Duodenal mucosa (tissue), 2 donors: ENCODE results near the gene GOLT1A.

ENCODE experiments used
- H3K27ac ChIP-seq: one replicate; pipeline ENCODE4 v1.7.0; 2013; ENCODE audit warnings: low read depth, low read length
- H3K27me3 ChIP-seq, 2 donors: one replicate each; pipeline ENCODE4 v1.7.0; 2013; ENCODE audit warnings: low read length in 2 of 2, control low read depth in 1 of 2; ENCODE audit not compliant: insufficient read depth in 2 of 2, control insufficient read depth in 1 of 2
- H3K36me3 ChIP-seq, 2 donors: one replicate each; pipeline ENCODE4 v1.7.0; 2013; ENCODE audit warnings: low read length in 2 of 2, control low read depth in 1 of 2; ENCODE audit not compliant: insufficient read depth in 2 of 2, control insufficient read depth in 1 of 2
- H3K4me1 ChIP-seq, 2 donors: one replicate each; pipeline ENCODE4 v1.7.0; 2013; ENCODE audit warnings: low read length in 2 of 2, control low read depth in 1 of 2; ENCODE audit not compliant: insufficient read depth in 2 of 2, control insufficient read depth in 1 of 2
- H3K4me3 ChIP-seq, 2 donors: one replicate each; pipeline ENCODE4 v1.7.0; 2013; ENCODE audit warnings: low read length in 2 of 2, low read depth in 1 of 2
- H3K9ac ChIP-seq, 2 donors: one replicate each; pipeline ENCODE4 v1.7.0; 2013; ENCODE audit warnings: low read length in 2 of 2, low read depth in 1 of 2
- H3K9me3 ChIP-seq, 2 donors: one replicate each; pipeline ENCODE4 v1.7.0; 2013; ENCODE audit warnings: low read length in 2 of 2, control low read depth in 1 of 2; ENCODE audit not compliant: control insufficient read depth in 1 of 2

Gene GOLT1A

GRCh38 chr1:204230211-204230610 is 16.4 kb upstream of the GOLT1A start:
- H3K27ac ChIP-seq = no peak overlapping the region
- H3K36me3 ChIP-seq = peaks cover 13 to 77% of the 10 kb centered on the region in 2 donors
- no peaks in the 10 kb centered on the region for H3K27me3 ChIP-seq
- H3K9ac ChIP-seq = no peak overlapping the region
- peaks cover 32 to 34% of the 10 kb centered on the region in 2 donors for H3K4me1 ChIP-seq
- H3K4me3 ChIP-seq = no peak overlapping the region
- H3K9me3 ChIP-seq = no peaks in the 10 kb centered on the region

DNA sequence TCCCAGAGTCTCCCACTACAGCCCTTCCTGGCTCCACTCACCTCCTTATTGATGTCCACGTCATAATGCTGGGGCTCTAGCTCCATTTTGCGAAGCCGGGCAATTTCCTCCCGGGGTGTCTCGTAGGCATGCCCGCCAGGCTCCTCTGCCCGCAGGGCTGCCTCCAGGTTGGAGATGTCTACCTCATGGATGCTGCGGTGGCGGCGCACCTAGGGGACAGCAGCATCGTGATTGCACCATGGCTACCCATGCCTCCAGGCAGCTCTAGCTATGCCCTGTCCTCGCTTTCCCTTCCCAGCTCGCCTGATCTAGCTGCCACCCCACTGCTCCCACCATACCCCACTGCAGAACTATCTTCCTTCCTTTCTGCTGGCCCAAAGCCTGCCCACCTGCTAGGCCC is 15.1 kb upstream of the GOLT1A start:
- Histone ChIP-seq H3K4me3 (no peak overlapping the region), H3K9me3 (no peaks in the 10 kb centered on the region), H3K9ac (no peak overlapping the region), H3K36me3 (peaks cover 13 to 79% of the 10 kb centered on the region in 2 donors), H3K27ac (no peak overlapping the region), H3K4me1 (peaks cover 32 to 34% of the 10 kb centered on the region in 2 donors), H3K27me3 (no peaks in the 10 kb centered on the region)

GRCh38 chr1:204227996-204228785 is 14.4 kb upstream of the GOLT1A start:
- Histone ChIP-seq H3K27me3 (no peaks in the 10 kb centered on the region), H3K4me1 (peaks cover 32 to 34% of the 10 kb centered on the region in 2 donors), H3K9ac (no peak overlapping the region), H3K9me3 (no peaks in the 10 kb centered on the region), H3K4me3 (no peak overlapping the region), H3K36me3 (peaks cover 13 to 77% of the 10 kb centered on the region in 2 donors), H3K27ac (no peak overlapping the region)

GRCh38 chr1:204227351-204227750 is 13.6 kb upstream of the GOLT1A start:
- Histone ChIP-seq H3K9me3 (no peaks in the 10 kb centered on the region), H3K27ac (no peak overlapping the region), H3K36me3 (peaks cover 21 to 79% of the 10 kb centered on the region in 2 donors)

DNA sequence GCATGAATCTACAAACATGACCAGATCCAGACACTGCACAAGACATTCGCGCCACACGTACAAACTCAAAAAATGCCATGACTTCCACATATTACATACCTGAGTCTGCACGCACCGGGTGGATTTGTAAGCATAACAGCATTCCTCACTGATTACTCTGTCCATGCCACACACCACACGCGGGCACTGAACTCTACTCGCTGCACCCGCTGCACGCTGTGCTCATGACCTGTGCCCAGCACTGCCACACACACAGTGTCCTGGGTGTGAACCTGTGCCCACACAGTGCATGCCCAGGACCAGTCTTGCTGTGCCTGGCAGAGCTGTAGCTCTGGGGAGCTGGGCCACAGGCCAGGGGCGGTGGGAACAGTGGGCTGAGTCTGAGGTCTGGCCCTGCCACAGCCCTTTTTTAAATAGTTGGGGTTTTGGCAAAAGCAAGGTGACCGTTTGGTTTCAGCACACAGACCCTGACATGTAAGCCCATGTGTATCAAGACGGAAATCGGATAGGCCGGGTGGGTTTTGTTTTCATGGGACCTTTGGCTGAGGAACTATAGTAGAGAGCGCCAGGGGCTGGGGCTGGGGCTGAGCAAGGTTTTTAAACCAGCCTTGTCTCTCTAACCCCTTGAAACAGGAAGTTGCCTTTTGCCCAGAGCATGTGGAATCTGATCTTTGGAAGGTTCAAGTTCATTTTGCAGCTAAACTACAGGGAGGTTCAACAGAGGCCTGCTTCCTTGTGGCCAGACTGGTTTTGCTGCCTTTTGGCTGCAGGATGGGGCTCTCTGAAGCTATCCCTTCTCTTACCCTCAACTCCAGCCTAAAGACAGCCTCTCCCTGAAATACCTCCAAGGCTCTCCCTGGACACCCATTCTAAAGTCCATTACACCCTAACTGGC is 12.3 kb upstream of the GOLT1A start:
- H3K4me3 ChIP-seq = peak overlapping the region in 1 of 2 donors; percentile 37
- no peaks in the 10 kb centered on the region for H3K9me3 ChIP-seq
- peaks cover 32 to 34% of the 10 kb centered on the region in 2 donors for H3K4me1 ChIP-seq
- peak overlapping the region; percentile 43 for H3K27ac ChIP-seq
- H3K27me3 ChIP-seq = no peaks in the 10 kb centered on the region
- peak overlapping the region; percentile 39 to 41 for H3K9ac ChIP-seq
- H3K36me3 ChIP-seq = peaks cover 26 to 79% of the 10 kb centered on the region in 2 donors

More at GRCh38 chr1:204227351-204227750, 13.6 kb upstream of the GOLT1A start:
- Histone ChIP-seq H3K9ac (no peak overlapping the region), H3K4me3 (no peak overlapping the region), H3K27me3 (no peaks in the 10 kb centered on the region), H3K4me1 (peaks cover 32 to 34% of the 10 kb centered on the region in 2 donors)

DNA sequence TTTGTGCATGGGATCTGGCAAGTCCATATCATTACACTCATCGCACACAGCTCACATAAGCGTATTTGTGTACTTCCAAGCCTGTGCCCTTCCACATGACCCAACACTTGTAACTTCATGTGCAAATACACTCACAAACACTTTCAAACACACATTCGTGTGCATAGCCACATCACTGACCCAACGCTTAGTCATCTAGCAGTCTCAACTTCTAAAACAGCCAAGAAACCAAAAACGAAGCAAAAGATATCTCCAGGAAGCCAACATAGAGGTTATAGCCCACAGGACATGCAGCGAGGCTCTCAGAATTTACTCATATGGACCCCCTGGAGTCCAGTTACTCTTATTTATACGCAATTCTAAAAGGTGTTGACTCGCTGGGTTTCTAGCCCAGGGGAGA is 10.9 kb upstream of the GOLT1A start:
- Histone ChIP-seq H3K4me1 (peaks cover 32 to 34% of the 10 kb centered on the region in 2 donors), H3K9ac (no peak overlapping the region), H3K36me3 (peaks cover 26 to 77% of the 10 kb centered on the region in 2 donors), H3K27ac (no peak overlapping the region), H3K9me3 (no peaks in the 10 kb centered on the region), H3K4me3 (no peak overlapping the region), H3K27me3 (no peaks in the 10 kb centered on the region)

DNA sequence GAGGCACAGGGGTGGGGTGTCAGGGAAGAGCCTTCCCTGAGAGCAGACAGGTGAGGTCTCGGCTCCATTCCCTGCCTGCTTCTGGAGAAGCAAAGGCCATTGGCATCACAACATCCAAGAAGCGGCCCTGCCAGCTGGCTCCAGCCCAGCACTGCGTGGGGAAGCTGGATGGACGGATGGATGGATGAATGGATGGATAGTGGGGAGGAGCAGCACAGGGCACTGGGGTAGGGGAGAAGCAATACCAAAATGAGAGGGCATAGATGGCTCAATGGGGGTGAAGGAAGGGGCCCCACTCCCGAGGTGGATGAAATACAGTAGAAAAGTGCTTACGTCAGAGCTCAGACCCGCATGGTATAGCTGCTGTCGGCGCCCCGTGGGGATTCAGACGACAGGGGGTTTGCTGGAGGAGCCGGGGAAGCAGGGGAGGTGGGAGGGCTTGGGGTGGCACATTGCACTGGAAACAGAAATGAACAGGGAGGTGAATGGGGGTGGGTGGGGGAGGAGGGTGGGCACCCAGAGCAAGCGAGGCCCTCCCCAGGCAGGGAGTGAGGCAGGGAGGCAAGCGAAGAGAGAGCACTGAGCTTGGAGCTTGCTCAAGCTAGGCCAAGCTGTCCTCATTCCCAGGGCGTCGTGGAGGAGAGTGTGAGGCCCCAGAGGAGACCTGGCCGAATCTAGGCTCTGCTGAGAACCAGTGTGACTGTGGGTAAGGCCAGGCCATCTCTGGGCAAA is 9.5 kb upstream of the GOLT1A start:
- peaks cover 17 to 65% of the 10 kb centered on the region in 2 donors for H3K36me3 ChIP-seq
- H3K4me1 ChIP-seq = peaks cover 28 to 31% of the 10 kb centered on the region in 2 donors
- no peak overlapping the region for H3K27ac ChIP-seq
- H3K27me3 ChIP-seq = no peaks in the 10 kb centered on the region
- no peaks in the 10 kb centered on the region for H3K9me3 ChIP-seq
- no peak overlapping the region for H3K4me3 ChIP-seq
- no peak overlapping the region for H3K9ac ChIP-seq

DNA sequence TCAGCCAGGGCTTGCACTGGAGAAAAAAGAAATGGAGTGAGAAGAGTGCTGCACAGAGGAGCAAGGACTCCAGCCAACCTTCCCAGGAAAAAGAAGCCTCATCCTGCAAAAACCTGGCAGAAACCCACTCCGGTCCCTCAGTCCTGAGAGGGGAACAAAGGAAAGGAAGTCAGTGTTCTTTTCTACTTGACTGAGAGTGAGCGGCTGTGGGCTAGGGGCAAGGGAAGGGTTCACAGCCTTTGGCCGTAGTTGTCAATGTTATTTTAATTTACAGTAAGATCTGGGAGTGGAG is 8.9 kb upstream of the GOLT1A start:
- H3K9me3 ChIP-seq = no peaks in the 10 kb centered on the region
- no peaks in the 10 kb centered on the region for H3K27me3 ChIP-seq
- peaks cover 23 to 25% of the 10 kb centered on the region in 2 donors for H3K4me1 ChIP-seq
- H3K9ac ChIP-seq = no peak overlapping the region
- no peak overlapping the region for H3K27ac ChIP-seq
- no peak overlapping the region for H3K4me3 ChIP-seq
- peaks cover 13 to 60% of the 10 kb centered on the region in 2 donors for H3K36me3 ChIP-seq

GRCh38 chr1:204222006-204222763 is 8.4 kb upstream of the GOLT1A start:
- Histone ChIP-seq H3K4me1 (peaks cover 18 to 20% of the 10 kb centered on the region in 2 donors), H3K27ac (no peak overlapping the region), H3K27me3 (no peaks in the 10 kb centered on the region), H3K9ac (no peak overlapping the region), H3K4me3 (no peak overlapping the region), H3K36me3 (peaks cover 13 to 56% of the 10 kb centered on the region in 2 donors), H3K9me3 (no peaks in the 10 kb centered on the region)
